DND-41 (cell line): ENCODE data around the gene POU2F1.

Experiments used
- ATAC-seq: fragments of 200-7000 bp; cut with Tn5 transposase; 3 replicates; pipeline ENCODE4 v1.9.1; 2021; ENCODE audit warnings: low read depth; ENCODE audit not compliant: insufficient read depth
- DNase-seq: peaks from one replicate; pipeline ENCODE4 v3.0.0-alpha.2; 2020
- H2AFZ ChIP-seq: 2 replicates; pipeline ENCODE4 v1.6.0; 2012; ENCODE audit warnings: low read depth, low read length
- H3K27ac ChIP-seq: 2 replicates; pipeline ENCODE4 v1.5.1; 2012; ENCODE audit warnings: low read length, inconsistent platforms
- H3K27me3 ChIP-seq: fragments of 200-600 bp; sonication (generic); 2 replicates; pipeline ENCODE4 v1.6.0; 2012; ENCODE audit warnings: low read length, mild to moderate bottlenecking, inconsistent platforms; ENCODE audit not compliant: insufficient read depth, poor library complexity
- H3K36me3 ChIP-seq: 2 replicates; pipeline ENCODE4 v1.5.1; 2012; ENCODE audit warnings: low read length, inconsistent platforms; ENCODE audit not compliant: insufficient read depth
- H3K4me1 ChIP-seq: 2 replicates; pipeline ENCODE4 v1.5.1; 2012; ENCODE audit warnings: mild to moderate bottlenecking, low read length; ENCODE audit not compliant: insufficient read depth
- H3K4me2 ChIP-seq: 2 replicates; pipeline ENCODE4 v1.6.0; 2012; ENCODE audit warnings: mild to moderate bottlenecking, moderate library complexity, low read length, inconsistent platforms; ENCODE audit not compliant: insufficient read depth
- H3K4me3 ChIP-seq, 2 experiments: fragments of 200-600 bp in 1 of 2; shearing (Covaris generic) in 1 of 2; 2 replicates each; pipeline ENCODE4 v1.5.1; 2012 to 2016; ENCODE audit warnings: inconsistent platforms in 2 of 2, low read length in 2 of 2, mild to moderate bottlenecking in 2 of 2, low read depth in 1 of 2, moderate library complexity in 1 of 2
- H3K79me2 ChIP-seq: 2 replicates; pipeline ENCODE4 v1.6.0; 2012; ENCODE audit warnings: low read length, inconsistent platforms; ENCODE audit not compliant: insufficient read depth
- H3K9ac ChIP-seq: 2 replicates; pipeline ENCODE4 v1.6.0; 2012; ENCODE audit warnings: low read depth, mild to moderate bottlenecking, inconsistent platforms, low read length, moderate library complexity
- H3K9me3 ChIP-seq: 2 replicates; pipeline ENCODE4 v1.5.1; 2012; ENCODE audit warnings: low read length, moderate library complexity, mild to moderate bottlenecking, inconsistent platforms; ENCODE audit not compliant: insufficient read depth, severe bottlenecking
- H4K20me1 ChIP-seq: 2 replicates; pipeline ENCODE4 v1.6.0; 2012; ENCODE audit warnings: low read length; ENCODE audit not compliant: insufficient read depth
- CTCF ChIP-seq: IDR thresholded peaks from 2 replicates; pipeline ENCODE4 v1.5.1; 2012; ENCODE audit warnings: borderline replicate concordance, low read length, moderate library complexity, mild to moderate bottlenecking; ENCODE audit not compliant: poor library complexity, severe bottlenecking; ENCODE audit errors: extremely low read depth
- EZH2 ChIP-seq: IDR thresholded peaks from 3 replicates; pipeline ENCODE4 v1.6.1; 2012; ENCODE audit warnings: borderline replicate concordance, low read depth, mild to moderate bottlenecking, moderate library complexity, low read length, inconsistent platforms; ENCODE audit not compliant: severe bottlenecking

POU2F1 gene

GRCh38 chr1:167246971-167247370 is 26.3 kb downstream of the POU2F1 start:
- ATAC-seq (no peak), DNase-seq (no peak)
- H3K36me3 ChIP-seq, result no peaks in the 10 kb centered on the region
- no peak overlapping the region for H3K9ac ChIP-seq
- no peak overlapping the region for H3K4me2 ChIP-seq
- peaks cover 9% of the 10 kb centered on the region; the same call in 1 of the 2 replicates for H4K20me1 ChIP-seq
- peaks cover 84% of the 10 kb centered on the region for H3K79me2 ChIP-seq
- no peak overlapping the region for H2AFZ ChIP-seq
- no peaks in the 10 kb centered on the region for H3K9me3 ChIP-seq
- H3K27me3 ChIP-seq, result no peaks in the 10 kb centered on the region
- TF ChIP-seq EZH2, result no peak
- TF ChIP-seq CTCF, result no peak
- peaks cover 2% of the 10 kb centered on the region; the same call in 1 of the 2 replicates for H3K4me1 ChIP-seq
- H3K27ac ChIP-seq, result no peak overlapping the region
- H3K4me3 ChIP-seq, result no peak overlapping the region

- H2AFZ ChIP-seq, result no peak overlapping the region
- H3K9me3 ChIP-seq, result no peaks in the 10 kb centered on the region
- no peak overlapping the region for H3K4me2 ChIP-seq
- no peak overlapping the region for H3K4me3 ChIP-seq
- H3K36me3 ChIP-seq, result no peaks in the 10 kb centered on the region
- ATAC-seq, result no peak
- no peak overlapping the region for H3K9ac ChIP-seq
- H3K4me1 ChIP-seq, result peaks cover 2% of the 10 kb centered on the region; the same call in 1 of the 2 replicates
- no peak overlapping the region for H3K27ac ChIP-seq
- TF ChIP-seq CTCF (no peak), EZH2 (no peak)
- H4K20me1 ChIP-seq, result peaks cover 9% of the 10 kb centered on the region; the same call in 1 of the 2 replicates
- no peaks in the 10 kb centered on the region for H3K27me3 ChIP-seq
- no peak for DNase-seq
- peaks cover 83% of the 10 kb centered on the region for H3K79me2 ChIP-seq
Measured at GRCh38 chr1:167247754-167248153, 27.1 kb downstream of the POU2F1 start.

- no peak for TF ChIP-seq CTCF
- TF ChIP-seq EZH2, result no peak
- Histone ChIP-seq H3K4me1 (peaks cover 2% of the 10 kb centered on the region; the same call in 1 of the 2 replicates), H2AFZ (no peak overlapping the region), H3K4me2 (no peak overlapping the region), H3K9me3 (no peaks in the 10 kb centered on the region), H3K27ac (no peak overlapping the region), H3K9ac (no peak overlapping the region), H3K4me3 (no peak overlapping the region), H3K27me3 (no peaks in the 10 kb centered on the region), H3K79me2 (peaks cover 86% of the 10 kb centered on the region), H4K20me1 (peaks cover 9% of the 10 kb centered on the region; the same call in 1 of the 2 replicates), H3K36me3 (no peaks in the 10 kb centered on the region)
- ATAC-seq (no peak), DNase-seq (no peak)
Measured at GRCh38 chr1:167248707-167249642, 28.3 kb downstream of the POU2F1 start.
